Measurements from ENCODE around the gene TBC1D22A.

- TF ChIP-seq GABPA (IDR thresholded peaks at IDR 0.05; ENCODE audit: low read depth) (no peak), EP300 (IDR thresholded peaks at IDR 0.05; ENCODE audit: borderline replicate concordance in 1 of 2, low read depth in 1 of 2, low read length in 1 of 2) (no peak), CTCF (IDR thresholded peaks at IDR 0.05) (no peak), USF2 (IDR thresholded peaks at IDR 0.05; ENCODE audit: borderline replicate concordance, low read depth, low read length) (no peak), EZH2phosphoT487 (IDR thresholded peaks at IDR 0.05; ENCODE audit: borderline replicate concordance, low read depth) (no peak), NRF1 (IDR thresholded peaks at IDR 0.05; ENCODE audit: low read depth, low read length) (no peak), POLR2AphosphoS5 (IDR thresholded peaks at IDR 0.05; ENCODE audit: low read depth, low read length) (no peak), TAF1 (IDR thresholded peaks at IDR 0.05; ENCODE audit: borderline replicate concordance, low read depth, low read length) (no peak), JUND (IDR thresholded peaks at IDR 0.05) (no peak), ZBTB33 (IDR thresholded peaks at IDR 0.05; ENCODE audit: borderline replicate concordance, low read depth) (no peak), MXI1 (IDR thresholded peaks at IDR 0.05; ENCODE audit: low read depth, low read length) (no peak), RXRA (IDR thresholded peaks at IDR 0.05; ENCODE audit: borderline replicate concordance, low read depth) (no peak), USF1 (IDR thresholded peaks at IDR 0.05; ENCODE audit: borderline replicate concordance, low read depth) (no peak), RAD21 (IDR thresholded peaks at IDR 0.05; ENCODE audit: low read length) (no peak)
Observed at GRCh38 chr22:47203554-47203991, 441.1 kb downstream of the TBC1D22A start.
